HG03432 (cell line): ENCODE data around the gene AGPS.
"Not testable (repeated sequence)": the region's sequence is repeated elsewhere in the genome, so short reads cannot be mapped to it uniquely, and the experiment has no call there.

Experiments used
- ATAC-seq: cut with Tn5 transposase; IDR thresholded peaks from one replicate; pipeline ENCODE4 v1.9.1; 2021; ENCODE audit warnings: mild to moderate bottlenecking, moderate library complexity; ENCODE audit not compliant: unreplicated experiment

AGPS gene

DNA sequence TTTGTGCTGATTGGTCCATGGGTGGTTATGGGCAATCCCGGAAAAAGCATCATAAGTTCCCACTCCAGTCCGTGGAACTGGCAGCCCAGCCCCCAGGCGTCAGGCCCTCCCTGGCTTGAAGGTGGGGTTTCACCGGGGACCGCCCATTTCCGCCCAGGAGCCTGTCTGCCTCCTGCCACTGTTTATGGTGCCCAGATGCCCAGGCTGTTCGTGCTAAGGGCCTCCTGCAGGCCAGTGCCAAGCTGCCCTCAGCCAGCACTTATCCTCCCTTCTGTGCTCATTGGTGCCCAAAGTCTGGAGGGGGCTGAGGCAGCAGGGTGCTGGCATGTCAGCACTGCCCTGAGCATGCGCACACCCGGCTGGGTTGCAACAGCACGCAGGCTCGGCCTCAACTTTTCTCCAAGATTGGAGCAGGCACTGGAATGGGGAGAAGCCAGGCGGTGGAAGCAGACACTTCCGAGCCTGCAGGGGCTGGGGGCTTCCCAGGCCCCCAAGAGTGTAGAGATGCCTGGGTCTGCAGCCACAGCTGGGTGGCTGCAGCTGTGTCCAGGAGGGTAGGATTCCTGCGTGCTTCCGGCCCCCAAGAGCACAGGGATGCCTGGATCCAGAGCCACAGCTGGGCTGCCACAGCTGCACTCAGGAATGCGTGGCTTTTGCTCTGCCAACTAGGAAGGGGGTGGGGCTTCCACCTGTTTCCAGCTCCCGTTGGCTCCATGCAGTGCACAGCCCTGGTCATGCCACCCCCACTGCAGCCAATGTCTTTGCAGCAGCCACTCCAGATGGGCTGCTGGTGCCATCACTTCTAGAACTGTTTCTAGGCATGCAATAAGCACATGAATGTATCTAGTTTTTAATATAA is 74.0 kb downstream of the AGPS start:
- ATAC-seq, result no peak

GRCh38 chr2:177467646-177468045 is 75.1 kb downstream of the AGPS start:
- no peak for ATAC-seq

GRCh38 chr2:177471990-177472389 is 79.4 kb downstream of the AGPS start:
- no peak for ATAC-seq

DNA sequence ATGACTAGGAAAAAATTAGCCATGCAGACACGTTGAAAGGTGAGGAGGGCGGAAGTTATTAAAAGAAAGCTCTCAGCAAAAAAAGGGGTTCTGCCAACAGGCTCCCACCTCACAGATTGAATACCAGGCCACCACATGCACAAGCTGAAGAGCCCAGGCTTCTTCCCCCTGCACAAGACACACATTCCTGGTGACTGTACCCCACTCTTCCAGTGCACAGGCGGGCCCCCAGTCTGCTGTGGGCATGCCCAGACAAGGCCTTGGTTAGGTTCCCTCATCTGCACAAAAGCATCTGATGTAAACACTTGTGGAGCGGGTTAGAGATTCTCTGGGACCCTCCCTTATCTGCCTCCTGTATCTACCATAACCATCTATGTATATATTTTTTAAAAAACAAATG is 81.7 kb downstream of the AGPS start:
- ATAC-seq, result no peak

GRCh38 chr2:177474998-177475397 is 82.4 kb downstream of the AGPS start:
- ATAC-seq, result no peak

- no peak for ATAC-seq
These were observed 84.3 kb downstream of the AGPS start for GRCh38 chr2:177476897-177477296.

GRCh38 chr2:177478029-177478428 is 85.5 kb downstream of the AGPS start:
- ATAC-seq, result no peak

DNA sequence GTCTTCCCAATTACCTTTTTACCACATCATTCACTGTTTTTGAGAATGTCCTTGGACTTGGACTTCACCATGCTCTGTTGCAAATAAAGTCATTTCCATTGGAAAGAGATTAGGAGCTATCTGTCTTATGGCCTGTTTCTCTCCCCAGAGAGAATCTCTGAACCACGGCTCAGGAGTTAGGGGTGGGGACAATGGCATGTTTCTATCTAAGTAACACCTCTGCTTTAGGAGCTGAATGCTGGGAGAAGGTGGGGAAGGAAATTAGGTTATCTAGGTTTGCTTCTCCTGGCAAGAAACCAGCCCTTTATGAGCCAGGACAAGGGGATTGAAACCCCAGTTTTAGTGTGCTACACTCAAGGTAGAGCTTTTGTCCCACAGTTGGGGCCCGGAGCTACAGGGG is 86.3 kb downstream of the AGPS start:
- no peak for ATAC-seq

DNA sequence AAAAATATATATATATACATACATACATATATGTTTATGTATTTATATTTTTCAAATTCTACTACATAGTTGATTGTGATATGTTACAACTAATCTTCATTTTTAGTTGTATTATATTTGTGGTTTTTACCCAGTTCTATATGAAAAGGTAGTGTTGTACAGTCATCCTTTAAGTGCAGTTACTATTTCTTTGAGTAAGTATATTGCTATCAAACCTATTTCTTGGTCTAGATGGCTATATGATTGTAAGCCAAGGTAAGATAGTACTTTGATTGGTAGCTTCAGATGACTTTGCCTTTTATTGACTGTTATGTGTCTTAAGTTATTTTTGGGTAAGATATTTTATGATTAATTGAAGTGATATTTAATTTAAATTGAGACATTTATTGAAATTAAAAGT is 89.6 kb downstream of the AGPS start:
- no peak for ATAC-seq

DNA sequence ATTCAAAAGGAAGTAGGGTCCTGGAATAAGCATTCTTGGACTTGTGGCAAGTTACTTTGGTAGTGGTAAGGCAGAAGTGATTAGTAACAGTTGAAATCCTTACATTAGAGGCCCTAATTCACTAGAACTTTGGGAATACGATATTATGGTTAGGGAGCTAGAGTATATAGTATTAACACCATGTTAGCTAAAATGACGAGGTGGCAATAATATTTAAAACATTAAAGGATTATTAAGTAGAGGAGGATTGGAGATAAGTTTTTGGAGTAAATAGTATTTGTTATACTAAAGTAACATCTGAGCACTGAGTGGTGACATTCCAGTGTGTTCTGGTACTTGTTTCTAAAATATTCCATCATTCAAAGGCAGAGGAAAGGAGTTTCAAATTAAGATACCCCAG is 91.0 kb downstream of the AGPS start:
- no peak for ATAC-seq

- no peak for ATAC-seq
These were observed 91.7 kb downstream of the AGPS start for GRCh38 chr2:177484180-177484795.

GRCh38 chr2:177485657-177486056 is 93.1 kb downstream of the AGPS start:
- ATAC-seq, result not testable (repeated sequence)

GRCh38 chr2:177489719-177490301 is 97.2 kb downstream of the AGPS start:
- ATAC-seq, result no peak

- ATAC-seq, result no peak
These were observed 103.4 kb downstream of the AGPS start for GRCh38 chr2:177495945-177496344.

- ATAC-seq, result no peak
These were observed 104.3 kb downstream of the AGPS start for GRCh38 chr2:177496921-177497320.

DNA sequence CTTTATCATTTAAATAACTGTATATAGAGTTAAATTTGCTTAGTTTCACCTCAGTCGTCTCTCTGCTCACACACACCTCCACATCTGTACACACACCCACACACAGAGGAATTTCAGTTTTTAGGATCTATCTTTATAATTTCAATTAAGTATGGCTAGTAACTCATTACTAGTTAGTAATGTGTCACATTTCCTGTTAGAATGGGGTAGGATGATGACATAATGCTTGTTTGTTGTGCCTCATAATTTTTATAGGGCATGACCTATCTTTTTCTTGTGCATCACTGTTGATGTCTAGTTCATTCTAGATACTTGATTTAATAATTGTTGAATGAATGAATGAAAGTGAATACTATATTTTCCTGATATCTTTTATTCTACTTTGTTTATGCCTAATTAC is 108.6 kb downstream of the AGPS start:
- ATAC-seq, result no peak

DNA sequence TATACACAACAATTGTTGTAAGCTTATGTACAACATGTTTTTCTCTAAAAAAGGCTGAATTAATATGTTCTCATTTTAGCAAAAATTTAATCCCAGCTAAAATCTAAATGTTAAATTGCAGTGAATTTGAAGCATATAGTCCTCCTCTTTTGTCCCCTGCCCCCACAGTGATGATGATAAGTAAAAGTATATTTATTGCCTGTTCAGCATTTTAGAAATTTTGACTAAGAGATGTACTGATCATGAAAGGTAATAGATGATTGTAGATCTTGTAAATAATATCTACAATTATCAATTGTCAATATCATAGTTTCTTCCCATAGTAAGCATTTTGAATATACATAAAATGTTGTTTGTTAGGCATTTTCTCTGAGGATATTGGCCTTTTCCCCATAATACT is 113.9 kb downstream of the AGPS start:
- ATAC-seq, result no peak

- peak; percentile 60 for ATAC-seq
These were observed 114.4 kb downstream of the AGPS start for GRCh38 chr2:177506998-177507397.

DNA sequence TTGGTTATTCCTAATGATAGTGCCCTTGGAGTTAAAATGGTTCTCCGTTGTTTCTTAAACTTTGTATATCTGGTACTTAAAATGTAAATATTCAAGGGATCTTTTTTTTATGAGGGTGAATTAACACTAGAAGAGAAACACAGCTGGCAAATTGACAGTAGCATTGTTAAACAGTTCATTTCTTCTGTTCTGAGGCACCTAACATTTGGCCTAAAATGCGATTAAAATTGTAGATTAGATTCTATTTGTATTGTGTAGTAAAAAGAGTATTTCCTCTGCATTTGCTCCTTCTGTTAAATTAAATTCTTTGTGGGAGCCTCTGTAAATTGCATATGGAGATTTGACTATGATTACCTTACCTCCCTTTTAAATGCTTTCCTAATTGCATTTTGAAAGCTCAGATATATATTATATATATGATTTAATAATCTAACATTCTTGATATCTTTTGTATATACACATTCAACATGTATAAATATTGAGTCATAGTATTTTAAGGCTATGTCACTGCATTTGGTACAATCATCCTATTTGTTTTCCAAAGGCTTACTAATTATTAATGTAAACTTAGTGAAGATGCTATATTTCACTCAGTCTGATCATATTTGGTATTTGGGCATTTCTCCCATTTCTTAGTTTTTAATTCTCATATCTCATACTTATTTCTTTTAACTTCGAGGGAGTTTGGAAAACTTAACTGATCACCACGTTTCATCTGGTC is 124.4 kb downstream of the AGPS start:
- no peak for ATAC-seq

- ATAC-seq, result no peak
These were observed 126.2 kb downstream of the AGPS start for GRCh38 chr2:177518754-177519153.

DNA sequence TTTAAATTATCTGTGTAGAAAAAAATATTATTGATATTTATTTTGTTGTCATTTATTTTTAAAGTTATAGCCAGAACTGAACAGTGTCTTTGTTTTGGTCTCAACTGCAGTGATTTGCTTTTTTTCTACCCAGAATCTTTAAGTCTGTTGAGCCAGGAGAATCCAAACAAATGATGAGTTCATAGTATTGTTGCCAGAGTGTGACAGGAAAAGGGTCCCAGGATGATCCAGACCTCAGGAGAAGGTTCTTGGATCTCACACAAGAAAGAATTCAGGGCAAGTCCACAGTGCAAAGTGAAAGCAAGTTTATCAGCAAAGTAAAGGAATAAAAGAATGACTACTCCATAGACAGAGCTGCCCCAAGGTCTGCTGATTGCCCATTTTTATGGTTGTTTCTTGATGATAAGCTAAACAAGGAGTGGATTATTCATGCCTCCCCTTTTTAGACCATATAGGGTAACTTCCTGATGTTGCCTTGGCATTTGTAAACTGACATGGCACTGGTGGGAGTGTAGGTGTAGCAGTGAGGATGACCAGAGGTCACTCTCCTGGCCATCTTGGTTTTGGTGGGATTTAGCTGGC is 127.1 kb downstream of the AGPS start:
- no peak for ATAC-seq
